HEK293 (cell line): ENCODE data around the gene CCDC187.

Experiments used
- CTCF ChIA-PET: fragments of 350-600 bp; formaldehyde crosslinking; extraction: SDS; loops from one replicate; lab custom pipeline; 2021; ENCODE audit warnings: antibody characterized with exemption; lab: Yijun Ruan, JAX
- POLR2A ChIA-PET: fragments of 300-600 bp; formaldehyde crosslinking; extraction: SDS; loops from one replicate; lab custom pipeline; 2020; ENCODE audit warnings: antibody characterized with exemption, inconsistent platforms; lab: Yijun Ruan, JAX
- H3K27ac ChIP-seq: fragments of 200-500 bp; sonication (Bioruptor generic); 2 replicates; pipeline ENCODE4 v1.5.1; 2014; ENCODE audit warnings: low read depth, low read length, control low read depth, inconsistent platforms; ENCODE audit errors: extremely low read depth
- H3K36me3 ChIP-seq, 2 experiments: fragments of 200-500 bp in 1 of 2; sonication (Bioruptor generic) in 1 of 2; 1 replicate in 1 of 2; 2 replicates in 1 of 2; pipeline ENCODE4 v1.5.1; 2014 to 2017; ENCODE audit warnings: inconsistent platforms in 2 of 2, low read length in 2 of 2; ENCODE audit not compliant: control insufficient read depth in 2 of 2, insufficient read depth in 1 of 2
- H3K4me1 ChIP-seq: fragments of 200-500 bp; sonication (Bioruptor generic); 2 replicates; pipeline ENCODE4 v1.5.1; 2014; ENCODE audit warnings: mild to moderate bottlenecking, low read length, inconsistent platforms; ENCODE audit not compliant: control insufficient read depth, insufficient read depth
- H3K4me3 ChIP-seq: 2 replicates; pipeline ENCODE4 v1.5.1; 2011; ENCODE audit warnings: low read depth, mild to moderate bottlenecking, control low read depth, low read length, moderate library complexity
- H3K9me3 ChIP-seq: fragments of 200-500 bp; sonication (Bioruptor generic); 2 replicates; pipeline ENCODE4 v1.5.1; 2014; ENCODE audit warnings: low read depth, low read length, inconsistent platforms; ENCODE audit not compliant: control insufficient read depth, insufficient read depth
- EGR2 ChIP-seq: fragments of 450-650 bp; formaldehyde crosslinking; IDR thresholded peaks from 2 replicates; pipeline ENCODE4 v1.5.1; 2016; ENCODE audit warnings: low read depth, missing biosample characterization, missing genetic modification characterization
- GLIS1 ChIP-seq: fragments of 450-650 bp; formaldehyde crosslinking; IDR thresholded peaks from 2 replicates; pipeline ENCODE4 v1.5.1; 2016; ENCODE audit warnings: missing biosample characterization, missing genetic modification characterization
- GLIS2 ChIP-seq: fragments of 450-650 bp; formaldehyde crosslinking; IDR thresholded peaks from 2 replicates; pipeline ENCODE4 v1.5.1; 2016; ENCODE audit warnings: missing biosample characterization, missing genetic modification characterization
- SCRT2 ChIP-seq: fragments of 450-650 bp; formaldehyde crosslinking; IDR thresholded peaks from 2 replicates; pipeline ENCODE4 v1.5.1; 2016; ENCODE audit warnings: missing biosample characterization, missing genetic modification characterization
- TCF7L2 ChIP-seq: IDR thresholded peaks from 2 replicates; pipeline ENCODE4 v1.6.1; 2011; ENCODE audit warnings: low read depth, mild to moderate bottlenecking, inconsistent platforms, low read length, moderate library complexity, borderline replicate concordance
- ZBTB20 ChIP-seq: fragments of 450-650 bp; formaldehyde crosslinking; IDR thresholded peaks from 2 replicates; pipeline ENCODE4 v1.5.1; 2016; ENCODE audit warnings: missing biosample characterization, missing genetic modification characterization
- ZEB2 ChIP-seq: fragments of 450-650 bp; formaldehyde crosslinking; IDR thresholded peaks from 2 replicates; pipeline ENCODE4 v1.5.1; 2016; ENCODE audit warnings: missing biosample characterization, missing genetic modification characterization
- ZFHX2 ChIP-seq: fragments of 450-650 bp; formaldehyde crosslinking; conservative IDR thresholded peaks from 2 replicates; pipeline ENCODE4 v1.5.1; 2016; ENCODE audit warnings: missing biosample characterization, missing genetic modification characterization
- ZNF157 ChIP-seq: fragments of 450-650 bp; formaldehyde crosslinking; IDR thresholded peaks from 2 replicates; pipeline ENCODE4 v1.5.1; 2016; ENCODE audit warnings: missing biosample characterization, missing genetic modification characterization
- ZNF184 ChIP-seq: fragments of 450-650 bp; IDR thresholded peaks from 2 replicates; pipeline ENCODE4 v1.5.1; 2018; ENCODE audit warnings: missing biosample characterization, mild to moderate bottlenecking, missing genetic modification characterization
- ZNF341 ChIP-seq: fragments of 450-650 bp; formaldehyde crosslinking; IDR thresholded peaks from 2 replicates; pipeline ENCODE4; 2016; ENCODE audit warnings: low read depth, missing biosample characterization, missing genetic modification characterization
- ZNF366 ChIP-seq: fragments of 450-650 bp; formaldehyde crosslinking; conservative IDR thresholded peaks from 2 replicates; pipeline ENCODE4 v1.5.1; 2016; ENCODE audit warnings: missing biosample characterization, missing genetic modification characterization
- ZNF585B ChIP-seq: fragments of 450-650 bp; formaldehyde crosslinking; IDR thresholded peaks from 2 replicates; pipeline ENCODE4 v1.5.1; 2016; ENCODE audit warnings: missing biosample characterization, missing genetic modification characterization
- ZNF596 ChIP-seq: fragments of 450-650 bp; IDR thresholded peaks from 2 replicates; pipeline ENCODE4 v1.5.0; 2018; ENCODE audit warnings: missing biosample characterization, mild to moderate bottlenecking, missing genetic modification characterization, moderate library complexity
- ZNF600 ChIP-seq: fragments of 450-650 bp; formaldehyde crosslinking; IDR thresholded peaks from 2 replicates; pipeline ENCODE4 v1.5.1; 2016; ENCODE audit warnings: missing biosample characterization, missing genetic modification characterization
- ZNF623 ChIP-seq: fragments of 450-650 bp; formaldehyde crosslinking; IDR thresholded peaks from 2 replicates; pipeline ENCODE4 v1.5.1; 2016; ENCODE audit warnings: missing biosample characterization, missing genetic modification characterization
- TF ChIP-seq, protein P1 (sequence below): fragments of 450-650 bp; formaldehyde crosslinking; IDR thresholded peaks from 2 replicates; pipeline ENCODE4 v1.5.1; 2017; ENCODE audit warnings: missing biosample characterization, missing genetic modification characterization
- TF ChIP-seq, protein P2 (sequence below): fragments of 450-650 bp; formaldehyde crosslinking; IDR thresholded peaks from 2 replicates; pipeline ENCODE4 v1.5.1; 2016; ENCODE audit warnings: missing biosample characterization, missing genetic modification characterization

CCDC187 gene

DNA sequence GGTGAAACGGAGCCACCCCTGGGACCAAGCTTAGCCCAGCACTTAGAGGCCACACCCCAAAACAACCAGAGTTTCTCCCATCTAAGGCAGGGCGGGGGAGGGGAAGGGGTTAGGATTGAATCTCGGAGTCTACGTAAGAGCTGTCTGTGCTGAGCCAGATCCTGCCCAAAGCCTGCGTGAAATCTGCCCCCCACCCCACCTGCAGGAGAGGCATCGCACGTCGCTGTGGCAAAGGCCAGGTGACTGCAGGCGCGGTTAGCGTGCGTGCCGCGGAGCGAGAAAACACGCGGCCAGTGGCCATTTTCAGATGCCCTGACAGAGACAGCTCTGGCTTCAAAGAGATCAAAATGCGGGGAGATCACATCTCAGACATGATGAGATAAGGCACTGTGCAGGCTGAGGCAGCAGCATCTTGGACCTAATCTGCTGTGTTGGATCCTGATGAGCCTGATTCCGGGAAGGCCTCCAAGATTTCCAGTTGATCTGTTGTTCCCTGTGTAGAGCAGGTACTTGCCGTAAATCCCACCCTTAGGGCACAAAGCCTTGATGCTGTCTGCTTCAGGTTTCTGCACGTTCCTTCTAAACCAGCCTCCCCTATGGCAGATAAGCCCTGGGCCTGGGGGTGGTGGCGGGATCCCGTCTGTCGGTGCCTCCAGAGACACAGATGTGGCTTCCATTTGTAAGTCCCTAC lies 55.8 kb downstream of the CCDC187 start:
- H3K4me1 ChIP-seq, result 0 out of 2 replicates have a peak, but pooled peaks cover 2% of the 10 kb centered on the region
- H3K9me3 ChIP-seq, result no peaks in the 10 kb centered on the region
- CTCF ChIA-PET, result interaction anchor here (0.6 to 1.2 kb wide), 2 partner anchors 8 to 35 kb away, joined by 3 read pairs; no protein-coding TSS in a partner anchor
- POLR2A ChIA-PET, result interaction anchor here (1.1 kb wide), 1 partner anchor 19 kb away, joined by 5 read pairs; no protein-coding TSS in a partner anchor
- H3K36me3 ChIP-seq, result no peaks in the 10 kb centered on the region
- H3K27ac ChIP-seq, result no peak overlapping the region
- TF ChIP-seq ZBTB20 (tag by site-specific recombination) (no peak), ZNF366 (tag by site-specific recombination) (no peak), ZNF600 (tag by site-specific recombination) (0 out of 2 replicates have a peak, but pooled peaks have one; percentile 42)
- TF ChIP-seq, protein P1, sequence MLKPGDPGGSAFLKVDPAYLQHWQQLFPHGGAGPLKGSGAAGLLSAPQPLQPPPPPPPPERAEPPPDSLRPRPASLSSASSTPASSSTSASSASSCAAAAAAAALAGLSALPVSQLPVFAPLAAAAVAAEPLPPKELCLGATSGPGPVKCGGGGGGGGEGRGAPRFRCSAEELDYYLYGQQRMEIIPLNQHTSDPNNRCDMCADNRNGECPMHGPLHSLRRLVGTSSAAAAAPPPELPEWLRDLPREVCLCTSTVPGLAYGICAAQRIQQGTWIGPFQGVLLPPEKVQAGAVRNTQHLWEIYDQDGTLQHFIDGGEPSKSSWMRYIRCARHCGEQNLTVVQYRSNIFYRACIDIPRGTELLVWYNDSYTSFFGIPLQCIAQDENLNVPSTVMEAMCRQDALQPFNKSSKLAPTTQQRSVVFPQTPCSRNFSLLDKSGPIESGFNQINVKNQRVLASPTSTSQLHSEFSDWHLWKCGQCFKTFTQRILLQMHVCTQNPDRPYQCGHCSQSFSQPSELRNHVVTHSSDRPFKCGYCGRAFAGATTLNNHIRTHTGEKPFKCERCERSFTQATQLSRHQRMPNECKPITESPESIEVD (tag by site-specific recombination), result no peak
- H3K4me3 ChIP-seq, result no peak overlapping the region

DNA sequence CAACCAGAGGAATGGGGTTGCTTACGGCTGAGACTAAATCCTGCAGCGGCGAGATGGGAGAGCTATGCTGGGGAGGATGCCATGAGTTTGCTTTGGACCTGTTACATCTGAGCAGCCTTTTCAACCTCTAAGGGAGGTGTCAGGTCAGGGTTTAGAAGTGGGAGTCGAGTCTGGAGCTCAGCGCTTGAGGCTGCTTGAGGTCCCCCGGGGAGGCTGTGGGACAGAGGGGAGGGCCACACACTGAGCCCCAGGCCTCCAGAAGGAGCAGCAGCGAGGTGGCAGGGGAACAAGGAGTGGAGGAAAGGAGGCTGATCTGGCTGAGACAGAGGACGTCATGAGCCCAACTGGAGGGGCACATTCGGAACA lies 56.4 kb downstream of the CCDC187 start:
- POLR2A ChIA-PET, result interaction anchor here (1.1 kb wide), 1 partner anchor 20 kb away, joined by 5 read pairs; no protein-coding TSS in a partner anchor
- CTCF ChIA-PET, result interaction anchor here (0.6 to 1.2 kb wide), 2 partner anchors 8 to 36 kb away, joined by 3 read pairs; no protein-coding TSS in a partner anchor
- H3K4me1 ChIP-seq, result 0 out of 2 replicates have a peak, but pooled peaks cover 2% of the 10 kb centered on the region

DNA sequence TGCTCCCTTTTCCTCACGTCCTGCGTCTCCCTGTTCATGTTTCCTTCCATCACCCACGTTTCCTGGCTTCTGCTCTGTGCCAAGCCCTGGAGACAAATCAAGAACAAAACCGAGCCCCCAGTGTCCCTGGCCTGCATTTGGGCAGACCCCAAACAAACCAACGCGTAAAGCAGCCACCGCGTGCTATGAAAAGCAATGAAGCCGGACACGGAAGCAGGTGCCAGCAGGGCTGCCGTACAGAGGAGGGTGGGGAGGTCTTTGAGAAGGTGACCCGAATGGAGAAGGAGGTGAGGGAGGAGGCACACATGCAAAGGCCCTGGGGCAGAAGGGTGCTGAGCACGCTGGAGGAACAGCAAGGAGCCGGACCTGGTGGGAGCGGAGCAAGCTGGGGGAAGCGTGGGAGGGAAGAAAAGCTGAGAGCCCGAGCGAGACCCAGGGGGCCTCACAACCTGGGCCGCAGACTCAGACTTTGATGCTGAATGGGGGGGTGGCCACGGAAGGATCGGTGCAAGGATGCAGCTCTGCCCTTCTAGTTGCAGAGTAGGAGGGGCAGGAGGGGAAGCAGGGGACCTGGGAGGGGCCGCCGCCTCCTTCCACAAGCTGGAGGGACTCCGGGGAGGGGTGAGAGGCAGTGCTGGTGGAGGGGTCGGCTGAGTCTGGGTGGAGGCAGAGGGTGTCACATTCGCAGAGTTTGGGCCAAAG lies 56.9 kb downstream of the CCDC187 start:
- POLR2A ChIA-PET, result interaction anchor here (1.1 kb wide), 1 partner anchor 20 kb away, joined by 5 read pairs; no protein-coding TSS in a partner anchor
- H3K27ac ChIP-seq, result no peak overlapping the region
- H3K4me1 ChIP-seq, result 0 out of 2 replicates have a peak, but pooled peaks cover 2% of the 10 kb centered on the region
- no peaks in the 10 kb centered on the region for H3K36me3 ChIP-seq
- no peak overlapping the region for H3K4me3 ChIP-seq
- TF ChIP-seq EGR2, result 0 out of 2 replicates have a peak, but pooled peaks have one; percentile 9
- TF ChIP-seq ZNF623, result peak; percentile 98
- TF ChIP-seq, protein P2, sequence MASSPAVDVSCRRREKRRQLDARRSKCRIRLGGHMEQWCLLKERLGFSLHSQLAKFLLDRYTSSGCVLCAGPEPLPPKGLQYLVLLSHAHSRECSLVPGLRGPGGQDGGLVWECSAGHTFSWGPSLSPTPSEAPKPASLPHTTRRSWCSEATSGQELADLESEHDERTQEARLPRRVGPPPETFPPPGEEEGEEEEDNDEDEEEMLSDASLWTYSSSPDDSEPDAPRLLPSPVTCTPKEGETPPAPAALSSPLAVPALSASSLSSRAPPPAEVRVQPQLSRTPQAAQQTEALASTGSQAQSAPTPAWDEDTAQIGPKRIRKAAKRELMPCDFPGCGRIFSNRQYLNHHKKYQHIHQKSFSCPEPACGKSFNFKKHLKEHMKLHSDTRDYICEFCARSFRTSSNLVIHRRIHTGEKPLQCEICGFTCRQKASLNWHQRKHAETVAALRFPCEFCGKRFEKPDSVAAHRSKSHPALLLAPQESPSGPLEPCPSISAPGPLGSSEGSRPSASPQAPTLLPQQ (tag by site-specific recombination), result no peak
- 0 out of 2 replicates have a peak, but pooled peaks have one; percentile 11 for TF ChIP-seq ZNF341
- no peak for TF ChIP-seq ZNF585B (tag by site-specific recombination)
- no peak for TF ChIP-seq TCF7L2
- TF ChIP-seq ZFHX2 (tag by site-specific recombination), result peak; percentile 16; the same call in 1 of the 2 replicates
- no peak for TF ChIP-seq ZNF184 (tag by site-specific recombination)
- TF ChIP-seq ZEB2 (tag by site-specific recombination), result no peak
- CTCF ChIA-PET, result interaction anchor here (1.0 to 1.2 kb wide), 2 partner anchors 36 to 109 kb away, joined by 3 read pairs; no protein-coding TSS in a partner anchor
- H3K9me3 ChIP-seq, result no peaks in the 10 kb centered on the region

More for the DNA sequence above, 56.4 kb downstream of the CCDC187 start:
- no peak for TF ChIP-seq ZNF596 (tag by site-specific recombination)
- peak; percentile 59; the same call in 1 of the 2 replicates for TF ChIP-seq SCRT2 (tag by site-specific recombination)
- peak; percentile 55 for TF ChIP-seq GLIS2
- TF ChIP-seq ZNF157 (tag by site-specific recombination), result no peak
- TF ChIP-seq GLIS1, result peak; percentile 92
- H3K9me3 ChIP-seq, result no peaks in the 10 kb centered on the region
- H3K36me3 ChIP-seq, result no peaks in the 10 kb centered on the region
- no peak overlapping the region for H3K4me3 ChIP-seq
- H3K27ac ChIP-seq, result no peak overlapping the region
